Measurements from ENCODE around the gene LPAR1. TPM values are rescaled to one million over a fixed set of nuclear protein-coding genes. Genes with fewer than 3 reads are reported as not detected.

LPAR1 gene
- total and polyA plus RNA-seq, 2 of the 8 experiments (the other 6 are each of a cell fraction or from before 2014, with no cell fraction given) = 3.4 to 5.1 TPM

DNA sequence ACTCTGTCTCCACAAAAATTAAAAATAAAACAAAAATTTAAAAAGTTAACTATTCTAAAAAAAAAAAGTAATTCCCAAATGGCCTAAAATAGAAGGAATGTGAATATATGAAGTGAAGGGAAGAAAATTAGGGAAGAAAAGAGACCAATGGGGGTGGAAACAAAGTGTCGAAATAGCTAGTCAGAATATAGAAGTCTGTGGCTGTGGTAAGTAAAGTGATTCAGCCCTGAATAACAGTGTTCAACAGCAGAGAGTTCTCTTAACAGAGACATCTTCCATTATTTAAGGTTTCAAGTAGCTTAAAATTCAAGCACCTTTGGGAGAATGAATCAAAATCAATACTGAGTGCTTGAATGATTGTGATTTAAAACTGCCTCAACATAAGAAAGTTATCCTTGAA lies 51.7 kb downstream of the LPAR1 start (continued):
- TF ChIP-seq NANOG (IDR thresholded peaks at IDR 0.05; ENCODE audit: insufficient read depth, low read depth, low read length, poor library complexity, severe bottlenecking) = no peak
- no peak for TF ChIP-seq CHD2 (IDR thresholded peaks at IDR 0.05; ENCODE audit: low read length)
- no peak for TF ChIP-seq KDM5A (IDR thresholded peaks at IDR 0.05; ENCODE audit: low read length)
- TF ChIP-seq FOSL1 (IDR thresholded peaks at IDR 0.05; ENCODE audit: insufficient read depth, low read depth, low read length) = no peak
- TF ChIP-seq, protein P1, sequence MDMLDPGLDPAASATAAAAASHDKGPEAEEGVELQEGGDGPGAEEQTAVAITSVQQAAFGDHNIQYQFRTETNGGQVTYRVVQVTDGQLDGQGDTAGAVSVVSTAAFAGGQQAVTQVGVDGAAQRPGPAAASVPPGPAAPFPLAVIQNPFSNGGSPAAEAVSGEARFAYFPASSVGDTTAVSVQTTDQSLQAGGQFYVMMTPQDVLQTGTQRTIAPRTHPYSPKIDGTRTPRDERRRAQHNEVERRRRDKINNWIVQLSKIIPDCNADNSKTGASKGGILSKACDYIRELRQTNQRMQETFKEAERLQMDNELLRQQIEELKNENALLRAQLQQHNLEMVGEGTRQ (IDR thresholded peaks at IDR 0.05; ENCODE audit: low read length) = no peak
- no peak for TF ChIP-seq SUZ12 (IDR thresholded peaks at IDR 0.05; ENCODE audit: low read length)
- no peak for TF ChIP-seq EP300 (IDR thresholded peaks at IDR 0.05; ENCODE audit: borderline replicate concordance in 1 of 2, low read depth in 2 of 2, low read length in 2 of 2)
